AG09309 (cell line): ENCODE measurements around the gene SLC15A3.

Source experiments
- DNase-seq: peaks from one replicate; pipeline ENCODE4 v3.0.0-alpha.2; 2010; ENCODE audit warnings: low read depth
- H3K4me3 ChIP-seq: 2 replicates; pipeline ENCODE4 v1.5.1; 2011; ENCODE audit warnings: mild to moderate bottlenecking, low read depth, low read length, moderate library complexity; ENCODE audit not compliant: control insufficient read depth
- CTCF ChIP-seq: IDR thresholded peaks from 2 replicates; pipeline ENCODE4 v1.5.1; 2011; ENCODE audit warnings: mild to moderate bottlenecking, low read depth, low read length, inconsistent platforms; ENCODE audit not compliant: insufficient read depth, control insufficient read depth; ENCODE audit errors: missing control alignments

Gene SLC15A3

GRCh38 chr11:60895687-60896086 lies 56.3 kb downstream of the SLC15A3 start:
- no peak for TF ChIP-seq CTCF

GRCh38 chr11:60891103-60891741 lies 60.8 kb downstream of the SLC15A3 start:
- DNase-seq = no peak
- no peak overlapping the region for H3K4me3 ChIP-seq
- TF ChIP-seq CTCF = no peak

More at GRCh38 chr11:60895687-60896086, 56.3 kb downstream of the SLC15A3 start:
- H3K4me3 ChIP-seq = no peak overlapping the region
- no peak for DNase-seq

GRCh38 chr11:60890696-60891095 lies 61.3 kb downstream of the SLC15A3 start:
- H3K4me3 ChIP-seq = no peak overlapping the region
- no peak for DNase-seq
- TF ChIP-seq CTCF = no peak

- H3K4me3 ChIP-seq = no peak overlapping the region
- DNase-seq = no peak
- no peak for TF ChIP-seq CTCF
Measured at GRCh38 chr11:60889869-60890311, 62.1 kb downstream of the SLC15A3 start.

GRCh38 chr11:60887556-60887955 lies 64.4 kb downstream of the SLC15A3 start:
- TF ChIP-seq CTCF = peak; percentile 75
- no peak overlapping the region for H3K4me3 ChIP-seq
- no peak for DNase-seq
